Natural killer cell (primary cell): ENCODE data around the gene MSMB. TPM values are rescaled to one million over a fixed set of nuclear protein-coding genes. Genes with fewer than 3 reads are reported as not detected.

Experiments used
- ATAC-seq, 3 donors: fragments of 150-1000 bp in 2 of 3; fragments of 200-7000 bp in 1 of 3; cut with Tn5 transposase; 1 replicate in 1 of 3; 2 replicates in 2 of 3; pipeline ENCODE4 v1.10.0; 2021; ENCODE audit warnings: mild to moderate bottlenecking in 2 of 3, moderate library complexity in 2 of 3
- DNase-seq, 2 donors: peaks; one replicate each; pipeline versions ENCODE4 v3.0.0 to v3.0.0-alpha.2; 2013 to 2021; ENCODE audit warnings: mixed read lengths in 1 of 2
- H3K27ac ChIP-seq: one replicate; pipeline ENCODE4 v1.5.1; 2013; ENCODE audit warnings: mild to moderate bottlenecking, low read length
- H3K27me3 ChIP-seq: one replicate; pipeline ENCODE4 v1.6.1; 2013; ENCODE audit warnings: low read length; ENCODE audit not compliant: control insufficient read depth, insufficient read depth
- H3K36me3 ChIP-seq: one replicate; pipeline ENCODE4 v1.6.1; 2013; ENCODE audit warnings: low read length; ENCODE audit not compliant: control insufficient read depth, insufficient read depth
- H3K4me1 ChIP-seq: one replicate; pipeline ENCODE4 v1.6.1; 2013; ENCODE audit warnings: low read length; ENCODE audit not compliant: control insufficient read depth, insufficient read depth
- H3K4me3 ChIP-seq: one replicate; pipeline ENCODE4 v1.5.1; 2013; ENCODE audit warnings: low read length
- H3K9me3 ChIP-seq: one replicate; pipeline ENCODE4 v1.6.1; 2013; ENCODE audit warnings: low read length; ENCODE audit not compliant: control insufficient read depth, insufficient read depth
- H3K27ac Mint-ChIP-seq, 2 donors: one replicate each; pipeline ENCODE4 v1.8.0; 2022; ENCODE audit warnings: mild to moderate bottlenecking in 2 of 2, mixed read lengths in 2 of 2, moderate library complexity in 1 of 2
- H3K27me3 Mint-ChIP-seq, 2 donors: one replicate each; pipeline ENCODE4 v1.8.0; 2022; ENCODE audit warnings: low read depth in 2 of 2, mixed read lengths in 2 of 2
- H3K36me3 Mint-ChIP-seq: one replicate; pipeline ENCODE4 v1.8.0; 2022; ENCODE audit warnings: mixed read lengths
- H3K4me1 Mint-ChIP-seq, 2 donors: one replicate each; pipeline ENCODE4 v1.8.0; 2022; ENCODE audit warnings: mixed read lengths in 2 of 2
- H3K4me3 Mint-ChIP-seq: one replicate; pipeline ENCODE4 v1.8.0; 2022; ENCODE audit warnings: mild to moderate bottlenecking, moderate library complexity, mixed read lengths
- H3K9me3 Mint-ChIP-seq, 2 donors: one replicate each; pipeline ENCODE4 v1.8.0; 2022; ENCODE audit warnings: mixed read lengths in 2 of 2
- CTCF ChIP-seq: fragments of 200-600 bp; IDR thresholded peaks from one replicate; pipeline ENCODE4 v1.8.0; 2022; ENCODE audit warnings: antibody characterized with exemption
- WGBS: methylation state at CpG from one replicate; pipeline ENCODE4 v1.1.7; 2013; ENCODE audit warnings: missing lambda C conversion rate; ENCODE audit not compliant: insufficient coverage; 5-methylcytosine and 5-hydroxymethylcytosine counted together
- intact Hi-C: fragments of 100-400 bp; cut with micrococcal nuclease; formaldehyde crosslinking; loops from one replicate; pipeline ENCODE4 v1.14.2; 2022
- total RNA-seq, 4 donors: library from RNA; stranded (reverse); fragments of 120-200 nt in 1 of 4; gene quantifications; one replicate each; pipeline versions ENCODE4 v1.2.3 to v1.2.4, GENCODE V29; 2013 to 2022

Gene MSMB
- total RNA-seq, 3 donors from 2014 or later (not counting 1 experiment from before 2014, with no cell fraction given), result not detected

GRCh38 chr10:46019177-46019528 lies 26.9 kb downstream of the MSMB start:
- Mint-ChIP-seq H3K4me3 (peak overlapping the region; percentile 4), H3K27ac (peak overlapping the region; percentile 78 to 84), H3K27me3 (no peaks in the 10 kb centered on the region), H3K9me3 (no peaks in the 10 kb centered on the region), H3K36me3 (no peaks in the 10 kb centered on the region), H3K4me1 (peaks cover 71 to 75% of the 10 kb centered on the region in 2 donors)
- no peaks in the 10 kb centered on the region for H3K9me3 ChIP-seq
- no peak for TF ChIP-seq CTCF
- no peak overlapping the region for H3K27ac ChIP-seq
- H3K36me3 ChIP-seq, result peaks cover 27% of the 10 kb centered on the region
- no peak for DNase-seq
- no peak for ATAC-seq
- intact Hi-C loops, result no loop called here
- no peak overlapping the region for H3K4me3 ChIP-seq
- WGBS, result 63% methylated on average over 3 of the region's 3 CpGs
- peaks cover 26% of the 10 kb centered on the region for H3K4me1 ChIP-seq
- H3K27me3 ChIP-seq, result no peaks in the 10 kb centered on the region

- intact Hi-C loops, result no loop called here
- H3K9me3 Mint-ChIP-seq, result no peaks in the 10 kb centered on the region
- 59% methylated on average over 2 of the region's 2 CpGs for WGBS
- no peaks in the 10 kb centered on the region for H3K27me3 Mint-ChIP-seq
- Histone ChIP-seq H3K9me3 (no peaks in the 10 kb centered on the region), H3K4me1 (peaks cover 26% of the 10 kb centered on the region), H3K4me3 (no peak overlapping the region), H3K36me3 (peaks cover 32% of the 10 kb centered on the region), H3K27me3 (no peaks in the 10 kb centered on the region), H3K27ac (no peak overlapping the region)
- ATAC-seq (no peak), DNase-seq (no peak)
- H3K27ac Mint-ChIP-seq, result peak overlapping the region; percentile 78 to 84
- no peak for TF ChIP-seq CTCF
- no peaks in the 10 kb centered on the region for H3K36me3 Mint-ChIP-seq
- H3K4me1 Mint-ChIP-seq, result peaks cover 65 to 71% of the 10 kb centered on the region in 2 donors
- peak overlapping the region; percentile 61 for H3K4me3 Mint-ChIP-seq
These were observed 27.5 kb downstream of the MSMB start for GRCh38 chr10:46018453-46019176.

- no peak overlapping the region for H3K4me3 ChIP-seq
- peaks cover 41% of the 10 kb centered on the region for H3K36me3 ChIP-seq
- peak overlapping the region; percentile 78 to 84 for H3K27ac Mint-ChIP-seq
- H3K9me3 Mint-ChIP-seq, result no peaks in the 10 kb centered on the region
- no peak overlapping the region for H3K27ac ChIP-seq
- H3K4me1 ChIP-seq, result peaks cover 20% of the 10 kb centered on the region
- 91% methylated on average over 2 of the region's 2 CpGs for WGBS
- intact Hi-C loops, result no loop called here
- H3K4me1 Mint-ChIP-seq, result peaks cover 61 to 63% of the 10 kb centered on the region in 2 donors
- DNase-seq, result no peak
- TF ChIP-seq CTCF, result no peak
- H3K36me3 Mint-ChIP-seq, result no peaks in the 10 kb centered on the region
- ATAC-seq, result no peak
- H3K27me3 ChIP-seq, result no peaks in the 10 kb centered on the region
- H3K27me3 Mint-ChIP-seq, result no peaks in the 10 kb centered on the region
- no peak overlapping the region for H3K4me3 Mint-ChIP-seq
- H3K9me3 ChIP-seq, result no peaks in the 10 kb centered on the region
These were observed 28.3 kb downstream of the MSMB start for GRCh38 chr10:46017733-46018132.

- Mint-ChIP-seq H3K36me3 (no peaks in the 10 kb centered on the region), H3K27me3 (no peaks in the 10 kb centered on the region), H3K4me3 (no peak overlapping the region), H3K27ac (peak overlapping the region in 1 of 2 donors; percentile 72), H3K4me1 (peaks cover 55 to 61% of the 10 kb centered on the region in 2 donors), H3K9me3 (no peaks in the 10 kb centered on the region)
- Histone ChIP-seq H3K4me1 (peaks cover 16% of the 10 kb centered on the region), H3K4me3 (no peak overlapping the region), H3K36me3 (peaks cover 50% of the 10 kb centered on the region), H3K27ac (no peak overlapping the region), H3K27me3 (no peaks in the 10 kb centered on the region), H3K9me3 (no peaks in the 10 kb centered on the region)
- ATAC-seq, result no peak
- no peak for DNase-seq
- no CpG with 5 or more reads among the region's 1 CpG for whole genome bisulfite sequencing
- no peak for TF ChIP-seq CTCF
- intact Hi-C loops, result no loop called here
These were observed 29.3 kb downstream of the MSMB start for GRCh38 chr10:46016811-46017210.
